ELR (cell line): ENCODE measurements around the gene GIPC1.

Experiments
- DNase-seq: peaks from one replicate; pipeline ENCODE4 v3.0.0-alpha.2; 2015; ENCODE audit warnings: low read depth

Gene GIPC1

GRCh38 chr19:14435320-14436050 is 60.4 kb downstream of the GIPC1 start:
- no peak for DNase-seq

GRCh38 chr19:14434543-14435319 is 61.2 kb downstream of the GIPC1 start:
- peak; percentile 75 for DNase-seq

GRCh38 chr19:14433554-14434501 is 62.1 kb downstream of the GIPC1 start:
- DNase-seq, result no peak

- peak; percentile 63 for DNase-seq
These were observed 63.0 kb downstream of the GIPC1 start, which contains the start of gene PKN1 for GRCh38 chr19:14432791-14433553. Gene PKN1 (plus strand): TSS chr19:14433306. CDS start chr19:14433522, 216 bp downstream.

GRCh38 chr19:14430712-14431111 is 65.2 kb downstream of the GIPC1 start:
- no peak for DNase-seq

- no peak for DNase-seq
These were observed 67.0 kb downstream of the GIPC1 start for GRCh38 chr19:14428882-14429416.
